GM20000 (cell line): ENCODE data around the gene MAN2B2.

ENCODE experiments used
- DNase-seq: peaks from one replicate; pipeline ENCODE4 v3.0.0; 2012; ENCODE audit warnings: low spot score
- TF ChIP-seq, protein P1 (sequence below): IDR thresholded peaks from 2 replicates; pipeline ENCODE4 v1.5.1; 2012; ENCODE audit warnings: mild to moderate bottlenecking, control low read depth; ENCODE audit errors: extremely low read depth, missing control alignments

Gene MAN2B2

DNA sequence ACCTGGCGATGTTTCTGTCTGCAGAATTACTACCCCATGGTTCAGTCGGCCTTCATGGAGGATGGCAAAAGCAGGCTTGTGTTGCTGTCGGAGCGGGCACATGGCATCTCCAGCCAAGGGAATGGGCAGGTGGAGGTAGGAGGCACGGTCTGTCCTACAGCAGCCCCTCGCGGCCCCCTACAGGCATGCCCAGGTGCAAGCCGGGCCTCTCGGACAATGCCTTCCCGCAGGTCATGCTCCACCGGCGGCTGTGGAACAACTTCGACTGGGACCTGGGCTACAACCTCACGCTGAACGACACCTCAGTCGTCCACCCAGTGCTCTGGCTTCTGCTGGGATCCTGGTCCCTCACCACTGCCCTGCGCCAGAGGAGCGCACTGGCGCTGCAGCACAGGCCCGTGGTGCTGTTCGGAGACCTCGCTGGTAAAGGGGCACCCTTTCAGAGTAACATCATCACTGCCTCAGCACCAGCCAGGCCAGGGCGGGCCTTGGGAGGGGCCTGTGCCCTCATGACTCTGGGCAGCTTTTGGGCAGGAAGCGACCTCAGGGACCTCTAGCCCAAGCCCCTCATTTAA lies 36.0 kb downstream of the MAN2B2 start:
- TF ChIP-seq, protein P1, sequence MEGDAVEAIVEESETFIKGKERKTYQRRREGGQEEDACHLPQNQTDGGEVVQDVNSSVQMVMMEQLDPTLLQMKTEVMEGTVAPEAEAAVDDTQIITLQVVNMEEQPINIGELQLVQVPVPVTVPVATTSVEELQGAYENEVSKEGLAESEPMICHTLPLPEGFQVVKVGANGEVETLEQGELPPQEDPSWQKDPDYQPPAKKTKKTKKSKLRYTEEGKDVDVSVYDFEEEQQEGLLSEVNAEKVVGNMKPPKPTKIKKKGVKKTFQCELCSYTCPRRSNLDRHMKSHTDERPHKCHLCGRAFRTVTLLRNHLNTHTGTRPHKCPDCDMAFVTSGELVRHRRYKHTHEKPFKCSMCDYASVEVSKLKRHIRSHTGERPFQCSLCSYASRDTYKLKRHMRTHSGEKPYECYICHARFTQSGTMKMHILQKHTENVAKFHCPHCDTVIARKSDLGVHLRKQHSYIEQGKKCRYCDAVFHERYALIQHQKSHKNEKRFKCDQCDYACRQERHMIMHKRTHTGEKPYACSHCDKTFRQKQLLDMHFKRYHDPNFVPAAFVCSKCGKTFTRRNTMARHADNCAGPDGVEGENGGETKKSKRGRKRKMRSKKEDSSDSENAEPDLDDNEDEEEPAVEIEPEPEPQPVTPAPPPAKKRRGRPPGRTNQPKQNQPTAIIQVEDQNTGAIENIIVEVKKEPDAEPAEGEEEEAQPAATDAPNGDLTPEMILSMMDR = no peak

DNA sequence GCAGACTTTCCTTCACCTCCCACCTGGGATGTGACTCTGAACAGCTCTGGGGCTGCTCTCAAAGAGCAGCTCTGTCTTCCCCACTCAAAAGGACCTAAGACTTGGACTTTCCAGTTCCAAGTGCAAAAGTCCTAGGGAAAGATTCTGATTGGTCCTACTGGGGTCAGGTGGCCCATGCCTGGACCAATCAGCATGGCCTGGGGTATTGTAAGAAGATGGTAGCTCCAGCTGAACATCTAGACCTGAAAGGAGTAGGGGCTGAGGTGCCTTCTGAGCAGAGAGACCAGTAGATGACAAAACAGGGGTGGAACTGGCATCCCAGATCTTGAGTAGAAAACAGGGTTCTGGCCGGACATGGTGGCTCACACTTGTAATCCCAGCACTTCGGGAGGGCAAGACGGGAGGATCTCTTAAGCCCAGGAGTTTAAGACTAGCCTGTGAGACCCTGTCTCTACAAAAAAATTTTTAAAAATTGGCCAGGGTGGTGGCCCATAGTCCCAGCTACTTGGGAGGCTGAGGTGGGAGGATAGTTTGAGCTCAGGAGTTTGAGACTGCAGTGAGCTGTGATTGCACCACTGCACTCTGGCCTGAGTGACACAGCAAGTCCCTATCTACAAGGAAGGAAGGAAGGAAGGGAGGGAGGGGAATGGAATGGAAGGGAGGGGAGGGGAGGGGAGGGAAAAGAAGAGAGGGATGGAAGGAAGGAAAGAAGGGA lies 38.1 kb downstream of the MAN2B2 start:
- TF ChIP-seq, protein P1 = no peak
- DNase-seq = no peak

More for the DNA sequence above, 36.0 kb downstream of the MAN2B2 start:
- DNase-seq = no peak

DNA sequence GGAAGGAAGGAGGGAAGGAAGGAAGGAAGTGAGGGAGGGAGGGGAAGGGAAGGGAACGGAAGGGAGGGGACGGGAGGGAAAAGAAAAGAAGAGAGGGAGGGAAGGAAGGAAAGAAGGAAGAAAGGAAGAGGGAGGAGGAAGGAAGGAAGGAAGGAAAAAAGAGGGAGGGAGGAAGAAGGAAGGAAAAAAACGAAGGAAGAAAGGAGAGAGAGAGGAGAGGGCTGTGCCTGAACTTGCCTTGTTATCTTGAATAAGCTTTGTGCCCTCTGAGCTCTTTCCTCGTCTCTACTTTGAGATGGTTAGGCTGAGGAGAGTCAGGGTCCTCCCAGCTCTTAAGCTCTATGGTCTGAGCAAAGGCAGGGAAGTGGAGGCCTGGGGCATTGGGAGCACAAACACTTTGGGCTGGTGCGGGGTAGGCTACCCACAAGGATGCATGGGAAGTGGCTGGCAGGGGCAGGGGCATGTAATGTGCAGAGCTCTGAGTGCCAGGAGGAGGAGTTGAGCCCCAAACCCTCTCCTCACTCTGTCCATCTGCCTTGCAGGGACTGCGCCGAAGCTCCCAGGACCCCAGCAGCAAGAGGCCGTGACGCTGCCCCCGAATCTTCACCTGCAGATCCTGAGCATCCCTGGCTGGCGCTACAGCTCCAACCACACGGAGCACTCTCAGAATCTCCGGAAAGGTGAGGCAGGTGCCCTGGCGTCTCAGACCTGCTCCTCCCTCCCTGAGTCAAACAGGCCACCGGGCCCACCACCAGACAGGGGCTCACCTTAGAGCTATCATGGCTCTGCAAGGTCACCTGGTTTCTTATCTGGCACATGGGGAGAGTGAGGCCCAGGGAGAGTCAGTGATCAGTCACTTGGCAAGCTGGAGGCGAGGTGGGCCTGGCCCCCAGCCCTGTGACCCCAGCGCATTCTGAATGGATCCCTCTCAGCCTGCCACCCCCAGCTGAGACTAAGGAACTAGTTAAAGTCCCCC lies 39.0 kb downstream of the MAN2B2 start:
- no peak for DNase-seq
- TF ChIP-seq, protein P1 = no peak

DNA sequence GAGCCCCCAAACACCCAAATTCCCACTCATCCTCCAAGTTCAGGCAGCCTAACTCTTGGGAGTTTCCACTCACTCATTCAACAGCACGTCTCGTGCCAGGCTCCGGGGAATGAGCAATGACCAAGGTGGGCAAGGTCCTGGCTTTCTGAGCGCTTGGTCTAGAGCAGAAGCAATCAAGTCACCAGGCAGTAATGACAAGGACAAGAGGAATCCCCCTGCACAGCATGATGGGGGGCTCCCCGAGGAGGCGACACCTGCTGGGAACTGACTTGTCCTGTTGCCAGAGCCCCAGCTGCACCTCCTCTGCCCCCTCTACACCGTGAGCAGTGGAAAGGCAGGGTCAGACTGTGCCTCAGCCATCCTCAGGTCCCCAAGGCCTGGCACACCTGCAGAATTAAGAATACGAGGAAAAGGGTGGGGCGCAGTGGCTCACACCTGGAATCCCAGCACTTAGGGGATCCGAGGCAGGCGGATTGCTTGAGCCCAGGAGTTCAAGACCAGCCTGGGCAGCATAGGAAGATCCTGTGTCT lies 39.8 kb downstream of the MAN2B2 start:
- TF ChIP-seq, protein P1 = no peak

DNA sequence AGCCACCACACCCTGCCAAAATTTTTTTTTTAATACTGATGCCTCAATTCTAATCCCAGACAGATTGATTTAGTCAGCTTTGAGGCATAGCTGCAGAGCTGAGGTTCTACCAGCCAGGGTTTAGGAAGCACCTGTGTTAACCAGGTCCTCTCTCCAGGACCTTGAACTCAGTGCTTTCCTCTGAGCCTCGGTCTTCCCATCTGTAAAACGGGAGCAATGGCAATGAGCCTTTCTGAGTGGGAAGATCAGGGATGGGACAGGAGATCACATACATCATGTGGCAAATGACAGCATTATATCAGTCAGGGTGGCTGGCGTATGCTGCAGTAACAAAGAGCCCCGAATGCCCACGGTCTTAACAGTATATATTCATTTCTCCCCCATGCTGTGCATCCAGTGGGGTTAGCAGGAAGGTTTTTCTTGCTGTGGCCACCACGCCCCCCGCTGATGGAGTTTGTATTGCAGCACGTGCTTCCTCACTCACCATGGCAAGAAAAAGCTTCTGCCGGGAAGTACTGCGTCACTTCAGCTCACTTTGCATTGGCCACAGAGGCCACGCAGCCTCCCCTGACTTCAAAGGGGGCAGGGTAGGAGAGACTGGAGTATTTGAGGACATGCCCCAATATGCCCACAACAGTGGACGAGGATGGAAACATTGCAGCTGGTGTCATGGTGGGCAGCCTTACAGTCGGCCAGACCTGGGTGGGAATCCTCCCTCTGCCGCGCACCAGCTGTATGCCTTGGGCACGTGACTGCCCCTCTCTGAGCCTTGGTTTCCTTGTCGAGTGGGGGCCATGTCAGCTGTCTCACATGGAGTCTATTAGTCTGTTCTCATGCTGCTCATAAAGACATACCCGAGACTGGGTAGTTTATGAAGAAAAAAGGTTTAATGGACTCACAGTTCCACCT lies 41.4 kb downstream of the MAN2B2 start:
- DNase-seq = no peak
- TF ChIP-seq, protein P1 = no peak

More for the DNA sequence above, 39.8 kb downstream of the MAN2B2 start:
- DNase-seq = no peak

DNA sequence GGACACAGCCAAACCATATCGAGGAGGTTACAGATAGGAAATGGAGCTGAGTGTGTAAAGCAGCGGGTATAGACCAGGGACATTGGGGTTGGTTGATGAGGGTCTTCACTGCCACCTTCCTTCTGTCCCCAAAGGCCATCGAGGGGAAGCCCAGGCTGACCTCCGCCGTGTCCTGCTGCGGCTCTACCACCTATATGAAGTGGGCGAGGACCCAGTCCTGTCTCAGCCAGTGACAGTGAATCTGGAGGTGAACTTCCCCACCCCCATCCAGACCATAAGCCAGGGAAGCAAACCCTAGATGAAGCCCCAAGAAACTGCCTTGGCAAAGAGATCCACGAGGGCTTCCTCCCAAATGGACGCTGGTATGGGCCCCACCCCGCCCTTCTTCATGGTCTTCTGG lies 42.3 kb downstream of the MAN2B2 start:
- no peak for DNase-seq
- TF ChIP-seq, protein P1 = no peak
